HepG2 (cell line): ENCODE results near the gene SLC50A1.

ENCODE experiments used
- CTCF ChIP-seq: sonication (generic); formaldehyde crosslinking; IDR thresholded peaks from 2 replicates; pipeline ENCODE4 v1.5.0; 2020; ENCODE audit warnings: mild to moderate bottlenecking, missing genetic modification reagents, moderate library complexity
- GTF2F1 ChIP-seq: fragments of 150-350 bp; IDR thresholded peaks from 2 replicates; pipeline ENCODE4 v1.6.1; 2014; ENCODE audit warnings: low read length
- KDM1A ChIP-seq: IDR thresholded peaks from 2 replicates; pipeline ENCODE4 v1.6.1; 2016; ENCODE audit warnings: missing compliant biosample characterization
- MLX ChIP-seq: IDR thresholded peaks from 2 replicates; pipeline ENCODE4 v1.6.1; 2016
- ZC3H4 ChIP-seq: sonication (generic); formaldehyde crosslinking; IDR thresholded peaks from 2 replicates; pipeline ENCODE4 v1.4.0; 2020; ENCODE audit warnings: missing genetic modification reagents, borderline replicate concordance
- ZNF605 ChIP-seq: sonication (generic); formaldehyde crosslinking; IDR thresholded peaks from 2 replicates; pipeline ENCODE4 v1.8.0; 2022; ENCODE audit warnings: mild to moderate bottlenecking, missing genetic modification reagents

GRCh38 chr1:155117610-155118009, 18.0 kb upstream of the SLC50A1 start:
- TF ChIP-seq GTF2F1 (no peak), ZC3H4 (CRISPR knock-in tag) (no peak), CTCF (CRISPR knock-in tag) (no peak), MLX (no peak), ZNF605 (no peak), KDM1A (CRISPR knock-in tag) (no peak)
